GM06990 (cell line): ENCODE data around the gene GPR160.
A peak's percentile ranks its signal among the peaks of the same experiment; 100 is the strongest.

Experiments
- DNase-seq: peaks from one replicate; pipeline ENCODE4 v3.0.0-alpha.2; 2011; ENCODE audit not compliant: insufficient read length; ENCODE audit errors: extremely low read depth
- H3K27me3 ChIP-seq: replicated peaks from 2 replicates; pipeline ENCODE4 v1.6.0; 2011; ENCODE audit warnings: low read length; ENCODE audit not compliant: control insufficient read depth, insufficient read depth
- H3K36me3 ChIP-seq: 2 replicates; pipeline ENCODE4 v1.5.1; 2011; ENCODE audit warnings: low read length; ENCODE audit not compliant: control insufficient read depth, insufficient read depth
- H3K4me3 ChIP-seq: replicated peaks from 2 replicates; pipeline ENCODE4 v1.5.1; 2011; ENCODE audit warnings: low read depth, mild to moderate bottlenecking, control low read depth, low read length
- CTCF ChIP-seq: IDR thresholded peaks from 2 replicates; pipeline ENCODE4 v1.5.1; 2011; ENCODE audit warnings: low read length, control low read depth, mild to moderate bottlenecking, inconsistent platforms; ENCODE audit not compliant: insufficient read depth, poor library complexity, severe bottlenecking

Gene GPR160

GRCh38 chr3:170117134-170117533 is 79.3 kb downstream of the GPR160 start:
- DNase-seq: no peak
- peaks cover 8% of the 10 kb centered on the region for H3K36me3 ChIP-seq
- no peaks in the 10 kb centered on the region for H3K27me3 ChIP-seq
- TF ChIP-seq CTCF: no peak
- no peak overlapping the region for H3K4me3 ChIP-seq

- H3K4me3 ChIP-seq: peak overlapping the region; percentile 7; the same call in 1 of the 2 replicates
Observed at GRCh38 chr3:170128259-170128976, 90.6 kb downstream of the GPR160 start.

GRCh38 chr3:170128977-170129431 is 91.2 kb downstream of the GPR160 start:
- no peaks in the 10 kb centered on the region for H3K27me3 ChIP-seq
- TF ChIP-seq CTCF: no peak
- H3K36me3 ChIP-seq: peaks cover 5% of the 10 kb centered on the region
- H3K4me3 ChIP-seq: peak overlapping the region; percentile 7; the same call in 1 of the 2 replicates
- DNase-seq: no peak

More at GRCh38 chr3:170128259-170128976, 90.6 kb downstream of the GPR160 start:
- H3K36me3 ChIP-seq: peaks cover 5% of the 10 kb centered on the region
- DNase-seq: peak; percentile 67
- H3K27me3 ChIP-seq: no peaks in the 10 kb centered on the region
- TF ChIP-seq CTCF: no peak

DNA sequence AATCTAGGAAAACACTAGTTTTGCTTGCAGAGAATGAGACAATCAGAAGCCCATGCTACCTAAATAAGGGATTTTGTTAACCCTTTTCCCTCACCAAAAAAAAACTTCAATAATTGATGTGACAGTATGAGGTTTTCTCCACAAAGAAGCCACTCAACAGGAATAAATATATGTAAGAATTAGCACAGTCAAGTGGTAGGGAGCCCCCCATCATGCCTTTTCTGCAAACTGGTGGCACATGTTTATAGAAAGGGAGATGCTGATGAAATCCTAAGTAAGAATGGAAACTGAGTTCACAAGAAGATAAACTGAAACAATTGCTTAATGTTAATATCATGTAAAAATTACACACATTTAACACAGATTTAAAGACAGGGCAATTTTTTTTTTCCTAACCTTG is 92.7 kb downstream of the GPR160 start:
- no peaks in the 10 kb centered on the region for H3K27me3 ChIP-seq
- DNase-seq: no peak
- H3K36me3 ChIP-seq: peaks cover 7% of the 10 kb centered on the region
- H3K4me3 ChIP-seq: no peak overlapping the region
- TF ChIP-seq CTCF: no peak

GRCh38 chr3:170132335-170132734 is 94.5 kb downstream of the GPR160 start:
- peak; percentile 34 for DNase-seq
- H3K27me3 ChIP-seq: no peaks in the 10 kb centered on the region
- H3K4me3 ChIP-seq: no peak overlapping the region
- H3K36me3 ChIP-seq: peaks cover 8% of the 10 kb centered on the region
- TF ChIP-seq CTCF: no peak
